B cell (primary cell): ENCODE data around the gene COL17A1.

Experiments used
- CTCF ChIP-seq: fragments of 200-600 bp; IDR thresholded peaks from one replicate; pipeline ENCODE4 v1.8.0; 2022; ENCODE audit warnings: antibody characterized with exemption, mild to moderate bottlenecking
- EZH2 ChIP-seq: IDR thresholded peaks from 2 replicates; pipeline ENCODE4 v1.6.1; 2012; ENCODE audit warnings: borderline replicate concordance, low read depth, mild to moderate bottlenecking, moderate library complexity, low read length; ENCODE audit not compliant: insufficient read depth, poor library complexity, severe bottlenecking

GRCh38 chr10:104069613-104070012 is 16.1 kb downstream of the COL17A1 start:
- TF ChIP-seq CTCF (no peak), EZH2 (no peak)
